NCI-H2227 treated with DMSO at 0.1 percent for 48 hours (cell line): ENCODE data around the gene LGI2.

Source experiments
- DNase-seq: peaks from one replicate; lab custom pipeline; 2025; lab: John Stamatoyannopoulos, UW

LGI2 gene

DNA sequence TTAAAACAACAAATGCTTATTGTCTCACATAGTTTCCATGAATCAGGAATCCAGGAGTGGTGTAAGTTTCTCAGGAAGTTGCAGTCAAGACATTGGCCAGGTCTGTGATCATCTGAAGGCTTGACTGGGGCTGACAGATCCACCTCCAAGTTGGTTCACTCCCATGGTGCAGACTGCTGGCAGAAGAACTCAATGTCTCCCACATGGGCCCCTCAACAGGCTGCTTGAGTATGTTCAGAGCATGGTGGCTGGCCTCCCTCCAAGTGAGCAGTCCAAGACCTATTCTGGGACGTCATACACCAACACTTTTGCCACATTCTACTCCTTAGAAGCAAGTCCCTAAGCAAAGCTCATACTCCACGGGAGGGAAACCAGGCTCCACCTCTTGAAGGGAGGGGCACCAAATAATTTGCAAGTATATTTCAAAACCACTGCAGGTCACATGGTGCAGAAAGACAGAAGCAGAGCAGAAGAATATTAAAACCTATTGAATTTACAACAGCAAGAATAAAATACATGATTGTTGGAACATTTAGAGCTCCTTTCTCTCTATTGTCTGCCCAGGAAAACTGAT lies 35.3 kb downstream of the LGI2 start:
- DNase-seq, result no peak

DNA sequence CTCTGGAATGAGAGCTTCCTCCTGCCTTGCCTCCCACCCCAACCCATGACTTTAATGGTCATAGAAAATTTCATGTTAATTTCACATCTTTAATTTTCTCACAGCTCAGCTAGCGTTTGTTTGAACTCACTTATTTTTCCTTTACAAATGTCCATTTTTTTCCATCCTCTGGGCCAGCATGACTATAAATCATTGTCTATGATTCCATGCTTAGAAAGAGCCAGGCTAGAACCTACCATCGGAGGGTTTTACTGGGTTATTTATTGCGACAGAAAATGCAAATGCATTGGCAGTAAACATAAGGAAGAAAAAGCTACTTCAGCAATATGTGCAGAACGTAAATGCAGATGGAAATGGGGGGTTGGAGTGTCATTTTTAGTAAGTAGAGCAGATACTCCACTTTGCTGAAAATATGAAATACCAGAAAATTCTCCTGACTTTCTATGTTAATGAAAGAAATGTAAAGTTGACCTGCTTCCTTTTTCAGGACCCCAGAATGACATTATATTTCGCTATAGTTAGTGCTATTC lies 37.1 kb downstream of the LGI2 start:
- no peak for DNase-seq

DNA sequence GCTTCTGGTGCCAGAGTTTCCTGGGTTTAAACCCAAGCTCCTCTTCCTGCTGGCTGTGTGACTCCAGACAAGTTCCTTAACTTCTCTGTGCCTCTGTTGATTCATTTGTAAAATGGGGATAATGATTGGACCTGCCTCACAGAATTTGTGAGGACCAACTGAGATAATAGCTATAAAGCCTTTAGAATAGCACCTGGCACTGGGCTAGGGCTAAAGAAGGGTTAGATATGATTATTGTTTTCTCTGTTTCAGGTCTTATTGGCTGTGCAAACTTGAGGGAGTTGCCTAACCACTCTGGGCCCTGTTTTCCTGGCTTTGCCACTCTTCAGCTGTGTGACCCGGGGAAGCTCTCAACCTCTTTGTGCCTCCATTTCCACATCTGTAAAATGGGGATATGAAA lies 37.8 kb downstream of the LGI2 start:
- DNase-seq, result no peak

DNA sequence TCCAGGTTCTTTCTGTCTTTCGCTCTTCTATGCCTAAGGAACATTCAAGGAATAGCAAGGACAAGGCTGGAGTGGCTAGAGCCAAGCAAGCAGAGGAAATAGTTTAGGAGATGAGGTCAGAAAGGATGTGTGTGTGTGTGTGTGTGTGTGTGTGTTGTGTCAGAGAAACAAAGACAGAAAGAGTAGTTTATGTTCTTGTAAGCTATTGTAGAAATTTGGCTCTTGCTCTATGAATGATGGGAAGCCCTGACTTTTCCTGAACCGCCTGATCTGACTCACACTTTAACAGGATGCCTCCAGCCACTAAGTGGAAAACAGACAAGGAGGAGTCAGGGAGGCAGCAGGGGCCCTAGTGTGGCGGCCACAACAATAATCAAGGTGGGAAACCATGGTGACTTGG lies 39.7 kb downstream of the LGI2 start:
- no peak for DNase-seq

DNA sequence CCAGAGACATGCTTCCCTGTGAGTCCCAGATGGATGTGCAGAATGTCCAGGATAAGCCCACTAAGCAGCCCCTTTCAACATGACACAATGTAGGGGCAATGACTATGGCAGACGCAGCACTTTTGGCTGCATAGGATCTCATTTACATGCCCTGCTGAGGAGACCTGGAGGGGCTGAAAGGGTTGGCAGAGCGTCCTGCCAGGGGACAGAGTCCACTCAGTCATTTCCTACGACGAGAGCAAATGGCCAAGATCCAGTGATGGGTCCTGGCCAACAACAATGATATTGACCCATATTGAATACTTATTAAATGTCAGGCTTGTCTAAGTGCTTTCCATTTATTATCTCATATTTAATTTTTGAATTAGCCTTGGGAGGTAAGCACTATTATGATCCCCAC lies 41.4 kb downstream of the LGI2 start:
- no peak for DNase-seq

DNA sequence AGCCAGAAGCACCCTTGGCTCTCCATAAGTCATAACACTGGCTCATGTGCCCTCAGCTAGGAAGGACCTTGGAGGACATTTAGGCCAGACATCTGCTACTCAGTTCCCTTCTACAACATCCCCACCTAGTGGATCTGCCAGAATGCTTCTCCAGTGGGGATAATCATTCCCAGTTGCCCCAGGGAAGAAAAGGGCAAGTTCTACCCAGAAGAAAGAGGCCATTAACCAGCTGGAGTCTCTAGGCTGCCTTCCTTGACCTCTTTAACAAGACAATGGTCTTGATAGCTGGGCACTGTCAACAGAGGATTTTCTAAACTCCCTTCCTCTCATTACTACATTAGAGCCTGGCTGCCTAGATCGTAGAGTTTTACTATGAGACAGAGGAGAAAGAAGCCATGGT lies 42.0 kb downstream of the LGI2 start:
- no peak for DNase-seq

DNA sequence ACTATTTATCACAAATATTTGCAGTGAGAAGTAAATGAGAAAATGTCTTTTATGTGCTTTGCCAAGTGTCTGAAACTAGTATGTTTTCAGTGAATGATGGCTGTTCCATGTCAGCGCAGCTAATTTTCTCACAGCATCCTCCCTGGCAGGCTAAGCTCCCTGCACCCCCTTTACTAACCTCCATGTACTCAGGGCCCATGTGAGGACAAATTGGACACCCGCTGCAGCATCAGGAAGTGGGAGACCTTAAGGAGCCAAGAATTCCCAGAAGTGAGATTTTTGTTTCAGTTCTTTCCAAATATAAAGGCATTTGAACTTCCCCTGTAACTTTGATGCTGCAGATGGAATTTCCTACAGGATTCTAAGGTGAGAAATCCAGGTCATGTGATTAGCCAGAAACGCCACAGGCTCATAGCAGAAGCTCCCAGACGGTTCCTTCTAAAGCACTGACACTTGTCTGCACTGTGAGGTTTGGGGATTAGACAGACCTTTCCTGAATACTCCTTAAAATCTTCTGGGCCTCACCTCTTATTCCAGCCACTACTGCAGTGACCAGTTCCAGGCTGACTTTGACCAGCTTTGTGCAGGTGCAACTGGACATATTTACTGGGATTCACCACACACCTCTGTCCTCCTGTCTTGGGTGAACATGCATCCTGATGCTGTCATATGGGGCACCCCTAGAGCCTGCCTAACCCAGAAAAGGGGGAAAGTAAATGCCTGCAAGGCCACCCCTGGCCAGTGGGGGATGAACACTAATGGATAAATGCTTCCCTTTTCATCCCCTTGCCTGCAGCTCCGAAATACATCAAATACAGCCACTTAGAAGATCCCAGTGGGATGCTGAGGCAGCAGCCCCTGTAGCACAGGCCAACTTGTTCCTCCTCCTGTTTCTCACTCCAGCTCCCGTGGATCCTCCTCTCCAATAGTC lies 45.9 kb downstream of the LGI2 start:
- DNase-seq, result no peak

DNA sequence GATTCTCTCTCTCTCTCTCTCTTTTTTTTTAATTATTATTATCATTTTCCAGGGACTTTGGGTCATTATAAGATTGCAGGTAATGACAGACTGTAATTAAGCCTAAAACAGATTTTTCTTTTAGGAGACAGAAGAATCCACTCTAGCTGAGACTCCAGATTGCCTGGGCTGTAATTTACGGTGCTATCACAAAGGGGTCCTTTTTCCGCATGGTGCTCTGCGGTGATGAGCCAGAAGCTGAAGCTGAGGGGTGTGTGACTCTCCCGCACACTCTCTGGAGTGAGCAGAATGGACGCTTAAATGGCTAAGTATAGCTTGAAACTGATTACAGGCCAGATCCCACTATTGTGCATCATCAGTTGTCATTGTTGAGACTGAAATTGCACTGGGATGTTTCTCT lies 50.0 kb downstream of the LGI2 start:
- DNase-seq, result peak; percentile 69

DNA sequence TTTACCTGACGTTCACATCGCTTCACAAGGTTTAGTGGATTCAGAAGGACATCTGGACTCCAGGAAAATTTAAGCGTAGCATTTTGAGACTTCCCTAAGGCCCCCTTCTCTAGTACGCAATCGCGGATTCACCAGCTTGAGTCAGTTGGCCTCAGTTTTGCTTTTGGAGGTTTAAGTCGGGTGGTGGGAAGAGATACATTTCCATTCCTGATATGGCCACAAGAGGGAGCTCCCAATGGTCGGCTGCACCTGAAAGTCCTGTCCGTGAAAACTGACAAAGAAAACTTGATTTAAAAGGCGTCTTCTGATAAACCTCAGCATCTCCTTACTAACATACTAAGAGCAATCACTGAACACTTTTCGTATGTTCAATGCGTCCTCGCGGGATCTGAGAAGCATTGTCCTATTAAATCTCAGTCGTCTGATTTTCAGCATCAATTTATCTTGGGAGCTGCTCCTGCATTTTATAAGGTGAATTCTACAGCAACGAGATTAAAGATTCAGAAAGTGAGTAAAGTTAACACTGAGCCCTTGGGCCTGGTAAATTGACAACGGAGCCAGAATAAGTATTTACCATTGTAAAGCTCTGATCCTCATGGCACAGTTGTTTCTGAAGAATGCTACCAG lies 50.6 kb downstream of the LGI2 start:
- DNase-seq, result peak; percentile 66

DNA sequence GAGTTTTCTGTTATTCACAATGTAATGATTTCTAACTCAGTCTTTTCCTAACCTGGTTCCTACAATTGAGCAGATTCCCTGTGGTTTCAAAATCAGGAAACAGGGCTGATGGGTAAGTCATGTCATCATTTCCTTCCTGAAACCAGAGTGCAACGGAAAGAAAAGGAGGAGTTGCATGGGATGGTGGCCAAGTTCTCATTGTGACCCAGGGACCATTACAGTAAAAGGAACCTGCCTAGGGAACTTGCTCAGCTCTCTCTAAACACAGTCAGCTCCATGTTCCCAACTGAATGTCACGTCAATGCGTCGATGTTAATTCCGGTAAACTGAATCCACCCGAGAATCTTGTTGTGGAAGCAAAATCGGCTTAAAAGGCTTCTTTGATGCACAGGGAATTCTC lies 51.2 kb downstream of the LGI2 start:
- no peak for DNase-seq

DNA sequence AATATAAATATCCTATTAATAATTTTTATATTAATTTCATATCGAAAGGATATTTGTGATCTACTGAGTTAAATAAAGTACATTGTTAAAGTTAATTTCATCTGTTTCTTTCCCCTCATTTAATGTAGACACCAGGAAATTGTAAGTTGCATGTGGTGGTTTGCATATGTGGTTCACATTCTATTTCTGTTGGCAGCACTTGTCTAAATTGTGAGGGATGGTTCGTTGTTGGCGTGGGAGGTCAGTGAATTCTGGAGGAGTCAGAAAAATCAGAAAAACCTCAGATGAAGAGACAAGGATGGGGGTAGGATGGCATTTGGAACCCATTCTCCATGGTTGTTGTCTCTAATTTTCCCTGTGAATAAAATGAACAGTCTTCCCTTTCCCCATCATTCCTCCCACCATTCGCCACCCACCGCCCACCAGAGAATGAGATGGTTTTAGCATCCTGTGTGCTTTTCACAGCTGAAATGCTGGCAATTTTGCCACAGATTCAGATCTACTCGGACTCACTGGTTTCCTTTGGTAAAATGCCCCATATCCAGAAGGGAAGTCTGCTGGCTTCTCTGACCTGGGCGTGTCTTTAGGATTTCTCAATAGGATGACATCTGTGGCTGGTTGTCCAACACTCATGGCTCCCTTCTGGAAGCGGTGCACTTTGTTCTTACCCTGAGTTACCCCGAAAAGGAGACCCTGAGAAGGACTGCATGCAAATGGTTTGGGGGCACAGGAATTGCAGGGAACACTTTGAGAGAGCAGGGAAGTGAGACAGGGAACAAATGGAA lies 52.3 kb downstream of the LGI2 start:
- DNase-seq, result no peak

DNA sequence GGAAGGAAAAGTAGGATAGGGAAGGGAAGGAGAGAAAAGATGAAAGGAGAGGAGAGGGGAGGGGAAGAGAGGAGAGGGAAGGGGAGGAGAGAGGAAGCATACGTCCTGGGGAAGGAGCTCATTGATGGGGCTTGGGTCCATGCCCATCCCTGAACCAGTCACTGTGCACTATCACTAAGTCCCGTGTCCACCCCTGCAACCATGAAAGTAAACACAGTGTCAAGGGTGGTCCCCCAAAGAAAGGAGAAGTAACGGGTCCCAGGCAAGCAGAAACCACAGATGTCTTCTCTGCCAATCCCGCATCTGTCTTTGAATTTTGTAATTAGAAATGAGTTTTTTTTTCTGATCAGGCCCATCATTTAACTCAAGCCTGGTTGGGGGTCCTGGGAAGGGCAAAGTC lies 55.2 kb downstream of the LGI2 start:
- DNase-seq, result no peak

DNA sequence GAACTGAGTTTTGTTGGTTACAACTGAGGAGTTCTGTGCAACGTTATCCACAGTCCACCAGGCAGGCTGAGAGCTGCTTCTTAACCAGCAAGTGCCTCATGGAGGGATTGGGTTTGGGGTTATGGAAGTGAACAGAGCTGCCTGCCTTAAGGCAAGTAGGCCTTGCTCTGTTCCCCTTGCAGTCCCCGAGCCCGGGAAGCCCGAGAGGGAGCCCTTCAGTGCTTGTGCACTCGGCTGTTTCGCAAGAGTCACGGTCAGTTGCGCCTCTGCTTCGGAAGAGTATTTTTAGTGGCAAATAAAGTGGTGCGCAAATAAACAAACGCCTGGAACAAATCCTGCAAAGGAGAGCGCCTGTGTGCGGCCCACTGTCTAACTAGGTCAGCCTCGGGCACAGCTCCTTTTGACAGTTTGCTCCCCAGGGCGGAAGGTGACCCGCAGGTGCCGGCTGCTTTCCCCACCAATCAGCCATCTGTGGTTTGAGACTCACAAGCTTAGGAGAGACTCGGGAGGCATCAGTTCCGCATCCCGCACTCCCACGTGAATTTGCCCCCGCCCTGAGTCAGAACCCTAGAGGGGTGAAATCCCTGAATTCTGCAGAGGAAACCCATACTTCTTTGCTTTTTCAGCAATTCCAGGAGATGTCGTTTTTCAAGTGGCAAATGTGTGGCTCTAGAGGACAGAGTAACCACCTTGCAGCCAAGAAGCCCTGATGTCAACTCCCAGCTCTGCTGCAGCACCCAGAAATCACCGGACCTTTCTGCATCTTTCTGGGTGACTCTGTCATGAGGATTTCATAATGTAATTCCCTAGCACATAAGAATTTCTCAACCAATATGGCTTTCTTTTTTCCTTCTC lies 56.8 kb downstream of the LGI2 start:
- no peak for DNase-seq

DNA sequence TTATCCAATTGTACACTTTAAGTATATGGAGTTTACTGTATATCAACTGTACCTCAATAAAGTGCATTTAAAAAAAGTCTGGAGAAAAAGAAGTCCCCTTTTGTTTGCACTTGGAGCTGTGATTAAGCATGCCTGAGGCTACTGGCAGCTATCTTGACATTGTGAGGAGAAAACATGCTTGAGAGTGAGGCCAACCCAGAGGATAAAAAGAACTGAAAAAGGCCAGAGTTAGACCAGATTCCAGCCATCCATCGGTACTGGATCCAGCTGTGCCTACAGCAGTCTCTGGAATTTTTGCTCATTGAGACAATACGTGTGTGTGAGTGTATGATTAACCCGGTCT lies 57.4 kb downstream of the LGI2 start:
- no peak for DNase-seq

DNA sequence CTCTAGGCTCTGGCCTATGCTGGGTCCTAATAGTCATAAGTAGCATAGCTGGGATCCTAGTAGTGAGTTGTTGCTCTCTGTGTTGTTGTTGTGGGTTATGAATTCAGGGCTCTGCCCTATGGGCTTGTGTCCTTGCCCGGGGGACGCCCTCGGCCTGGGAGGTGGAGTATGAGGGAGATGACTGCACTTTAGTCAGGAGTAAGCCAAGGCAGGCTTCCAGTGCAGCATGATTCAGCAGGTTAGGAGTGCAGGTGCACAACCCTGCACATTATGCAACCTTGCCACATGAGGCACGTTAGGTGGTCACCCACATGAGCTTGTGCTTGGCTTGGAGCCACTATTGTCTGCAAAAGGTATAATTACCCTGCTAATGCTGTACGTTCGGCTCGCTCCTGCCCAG lies 59.6 kb downstream of the LGI2 start:
- no peak for DNase-seq

DNA sequence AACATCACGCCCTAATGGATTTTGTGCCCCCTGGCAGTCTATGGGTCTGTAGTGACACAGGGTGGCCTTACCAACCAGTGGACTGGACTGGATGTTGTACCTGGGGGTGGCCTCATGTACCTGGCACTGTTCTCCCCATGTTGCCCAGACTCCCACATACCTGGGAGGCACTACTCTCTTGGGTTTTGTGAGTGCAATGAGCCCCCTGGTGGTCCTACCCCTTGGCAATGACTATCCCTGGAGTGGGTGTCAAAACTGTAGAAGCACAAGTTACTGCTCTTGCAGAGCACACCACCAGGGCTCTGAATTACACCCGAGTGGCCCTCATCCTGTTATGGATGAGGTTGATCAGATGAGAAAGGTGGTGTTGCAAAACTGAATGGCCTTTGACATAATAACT lies 60.1 kb downstream of the LGI2 start:
- DNase-seq, result no peak

DNA sequence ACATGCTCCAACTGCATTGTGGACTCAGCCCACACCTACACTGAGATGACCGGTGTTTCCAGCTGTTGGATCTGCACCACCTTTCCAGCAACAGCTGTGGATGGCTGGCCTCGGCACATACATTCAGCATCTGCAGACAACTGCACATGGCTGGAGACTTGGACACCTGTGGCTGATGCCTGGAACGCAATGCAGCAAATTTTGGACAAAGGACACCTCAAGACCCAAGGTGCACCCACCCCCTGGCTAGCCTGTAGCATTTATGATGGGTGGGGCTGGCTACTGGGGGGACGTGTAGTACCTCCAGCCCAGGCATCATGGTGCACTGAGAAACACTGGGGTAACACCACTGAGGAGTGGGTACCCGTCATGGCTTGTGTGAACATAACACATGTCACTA lies 60.6 kb downstream of the LGI2 start:
- no peak for DNase-seq

DNA sequence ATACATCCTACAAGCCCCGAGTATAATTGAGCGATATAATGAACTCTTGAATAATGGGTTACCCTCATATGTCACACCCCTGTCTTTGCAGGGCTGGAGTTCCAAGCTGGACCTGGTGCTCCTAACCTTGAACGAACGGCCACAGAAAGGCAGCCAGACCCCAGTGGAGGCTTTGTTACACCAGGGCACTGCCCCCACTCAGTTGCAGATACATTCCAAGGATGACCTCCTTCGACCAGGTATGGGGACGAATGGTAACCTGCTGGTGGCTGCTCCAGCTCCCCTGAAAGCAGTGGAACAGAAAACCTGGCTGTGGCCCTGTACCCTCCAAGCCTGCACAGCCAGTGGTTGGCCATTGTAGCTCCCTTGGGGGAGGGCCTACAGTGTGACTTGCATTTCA lies 61.3 kb downstream of the LGI2 start:
- DNase-seq, result no peak

DNA sequence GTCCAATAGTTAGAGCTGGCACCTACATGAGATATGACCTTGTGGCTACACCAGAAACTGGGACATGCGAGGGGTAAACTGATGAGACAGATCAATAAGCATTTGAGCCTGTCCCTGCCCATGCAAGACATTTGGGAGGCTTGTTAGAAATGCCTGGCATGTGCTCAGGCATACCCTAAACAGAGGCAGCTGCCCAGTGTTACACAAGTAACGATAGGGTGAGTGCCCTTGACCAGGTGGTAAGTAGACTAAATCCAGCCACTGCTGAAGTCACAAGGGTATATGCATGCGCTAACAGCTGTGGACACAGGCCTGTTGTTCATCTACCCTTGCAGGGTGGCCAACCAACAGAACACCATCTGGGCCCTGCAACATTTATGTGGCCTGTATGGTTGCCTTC lies 61.8 kb downstream of the LGI2 start:
- no peak for DNase-seq

DNA sequence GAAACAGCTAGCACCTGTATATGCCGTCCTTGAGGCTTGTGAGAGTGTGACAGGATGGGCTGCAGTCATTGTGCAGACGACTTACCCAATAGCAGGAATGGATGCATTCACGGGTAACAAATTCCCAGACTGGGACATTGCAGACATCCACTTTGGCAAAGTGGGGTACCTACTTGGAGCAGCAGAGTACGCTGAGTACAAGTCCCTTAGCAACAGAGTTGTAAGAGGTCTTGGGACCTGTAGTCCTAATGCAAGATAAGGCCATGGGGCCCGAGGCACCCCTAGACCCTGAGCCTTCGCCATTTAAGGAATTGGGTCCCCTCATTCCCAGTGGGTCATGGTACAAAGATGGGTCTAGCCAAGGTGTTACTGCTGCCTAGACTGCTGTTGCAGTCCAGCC lies 62.5 kb downstream of the LGI2 start:
- no peak for DNase-seq

DNA sequence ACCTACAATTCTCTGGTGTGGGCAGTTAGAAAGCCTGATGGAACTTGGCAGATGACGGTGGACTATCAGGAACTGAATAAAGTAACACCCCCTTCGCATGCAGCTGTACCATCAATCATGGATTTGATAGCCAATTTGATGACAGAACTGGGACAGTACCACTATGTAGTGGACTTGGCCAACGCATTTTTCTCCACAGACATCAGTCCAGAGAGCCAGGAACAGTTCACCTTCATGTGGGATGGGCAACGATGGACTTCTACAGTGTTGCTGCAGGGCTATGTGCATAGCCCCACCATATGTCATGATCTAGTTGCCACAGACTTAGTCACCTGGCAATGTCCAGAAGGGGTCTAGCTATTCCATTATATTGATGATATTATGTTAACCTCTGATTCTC lies 63.4 kb downstream of the LGI2 start:
- no peak for DNase-seq

DNA sequence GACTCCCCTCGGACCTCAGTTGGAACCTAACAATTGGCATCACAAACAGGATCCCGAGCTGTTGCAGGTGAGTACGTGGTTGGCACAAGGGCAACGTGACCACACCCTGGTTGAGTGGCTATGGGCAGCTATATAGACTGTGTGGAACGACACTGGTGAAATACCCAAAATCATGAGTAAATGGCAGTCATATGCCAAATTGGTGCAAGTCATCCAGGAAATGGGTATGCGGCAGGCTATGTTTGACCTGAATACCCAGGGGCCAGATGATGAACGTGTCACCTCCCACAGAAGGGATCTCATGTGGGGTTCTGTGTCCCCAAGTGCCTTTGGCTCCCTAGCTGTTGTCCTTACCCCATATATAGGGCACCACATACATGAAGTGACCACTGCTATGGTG lies 64.7 kb downstream of the LGI2 start:
- no peak for DNase-seq
